IPS-NIHi11 (cell line): ENCODE data around the gene MROH9.

Source experiments
- DNase-seq: peaks from one replicate; pipeline ENCODE4 v3.0.0; 2012; ENCODE audit warnings: mixed read lengths, low spot score

MROH9 gene

GRCh38 chr1:170970256-170970655 lies 34.9 kb downstream of the MROH9 start:
- no peak for DNase-seq

- DNase-seq = no peak
Observed at GRCh38 chr1:170978371-170978910, 43.1 kb downstream of the MROH9 start.

- DNase-seq = no peak
Observed at GRCh38 chr1:170985406-170985805, 50.1 kb downstream of the MROH9 start.

GRCh38 chr1:170986901-170987300 lies 51.6 kb downstream of the MROH9 start:
- DNase-seq = no peak

- DNase-seq = no peak
Observed at GRCh38 chr1:170987424-170987823, 52.1 kb downstream of the MROH9 start.

GRCh38 chr1:170993151-170993550 lies 57.8 kb downstream of the MROH9 start:
- DNase-seq = no peak

- DNase-seq = no peak
Observed at GRCh38 chr1:170993717-170994116, 58.4 kb downstream of the MROH9 start.

GRCh38 chr1:171014880-171015279 lies 79.5 kb downstream of the MROH9 start:
- no peak for DNase-seq

GRCh38 chr1:171017426-171017825 lies 82.1 kb downstream of the MROH9 start:
- DNase-seq = peak; percentile 9

GRCh38 chr1:171019971-171020370 lies 84.6 kb downstream of the MROH9 start:
- DNase-seq = no peak

GRCh38 chr1:171032822-171033702 lies 97.7 kb downstream of the MROH9 start:
- DNase-seq = peak; percentile 15

- no peak for DNase-seq
Observed at GRCh38 chr1:171037626-171038025, 102.3 kb downstream of the MROH9 start.

- no peak for DNase-seq
Observed at GRCh38 chr1:171038284-171038683, 103.0 kb downstream of the MROH9 start.

GRCh38 chr1:171048014-171048413 lies 112.7 kb downstream of the MROH9 start:
- DNase-seq = no peak

- DNase-seq = no peak
Observed at GRCh38 chr1:171052977-171053376, 117.6 kb downstream of the MROH9 start.

- DNase-seq = no peak
Observed at GRCh38 chr1:171055966-171056643, 120.8 kb downstream of the MROH9 start.

GRCh38 chr1:171061425-171062143 lies 126.2 kb downstream of the MROH9 start:
- DNase-seq = no peak

- no peak for DNase-seq
Observed at GRCh38 chr1:171062902-171063301, 127.6 kb downstream of the MROH9 start.

- no peak for DNase-seq
Observed at GRCh38 chr1:171075041-171075440, 139.7 kb downstream of the MROH9 start.

- DNase-seq = no peak
Observed at GRCh38 chr1:171081314-171081753, 146.0 kb downstream of the MROH9 start.

- no peak for DNase-seq
Observed at GRCh38 chr1:171081763-171082201, 146.4 kb downstream of the MROH9 start.

GRCh38 chr1:171082606-171083005 lies 147.3 kb downstream of the MROH9 start:
- DNase-seq = no peak
